Measurements from ENCODE around the gene DNMBP.

Gene DNMBP

GRCh38 chr10:99984211-99985034, 25.3 kb downstream of the DNMBP start:
- FAIRE-seq (no peak), DNase-seq (ENCODE audit: insufficient read length, low spot score) (no peak)
- TF ChIP-seq POLR2A (IDR thresholded peaks at IDR 0.05; ENCODE audit: low read depth, low read length) = no peak

- DNase-seq (ENCODE audit: insufficient read length, low spot score) = no peak
- no peak for FAIRE-seq
- TF ChIP-seq POLR2A (IDR thresholded peaks at IDR 0.05; ENCODE audit: low read depth, low read length) = no peak
These were observed 26.3 kb downstream of the DNMBP start for GRCh38 chr10:99983280-99983988.

- DNase-seq (ENCODE audit: insufficient read length, low spot score) = no peak
- TF ChIP-seq POLR2A (IDR thresholded peaks at IDR 0.05; ENCODE audit: low read depth, low read length) = no peak
- FAIRE-seq = no peak
These were observed 27.0 kb downstream of the DNMBP start for GRCh38 chr10:99982728-99983127.

GRCh38 chr10:99981581-99982199, 28.1 kb downstream of the DNMBP start:
- no peak for TF ChIP-seq POLR2A (IDR thresholded peaks at IDR 0.05; ENCODE audit: low read depth, low read length)
- DNase-seq (ENCODE audit: insufficient read length, low spot score) = no peak
- no peak for FAIRE-seq

GRCh38 chr10:99979066-99979685, 30.6 kb downstream of the DNMBP start:
- DNase-seq (ENCODE audit: insufficient read length, low spot score) (no peak), FAIRE-seq (no peak)
- no peak for TF ChIP-seq POLR2A (IDR thresholded peaks at IDR 0.05; ENCODE audit: low read depth, low read length)

- TF ChIP-seq POLR2A (IDR thresholded peaks at IDR 0.05; ENCODE audit: low read depth, low read length) = no peak
- no peak for FAIRE-seq
- no peak for DNase-seq (ENCODE audit: insufficient read length, low spot score)
These were observed 31.8 kb downstream of the DNMBP start for GRCh38 chr10:99977916-99978315.

- FAIRE-seq (peak; percentile 70), DNase-seq (ENCODE audit: insufficient read length, low spot score) (peak; percentile 57)
- no peak for TF ChIP-seq POLR2A (IDR thresholded peaks at IDR 0.05; ENCODE audit: low read depth, low read length)
These were observed 32.7 kb downstream of the DNMBP start for GRCh38 chr10:99976886-99977665.

- no peak for TF ChIP-seq POLR2A (IDR thresholded peaks at IDR 0.05; ENCODE audit: low read depth, low read length)
- no peak for FAIRE-seq
- DNase-seq (ENCODE audit: insufficient read length, low spot score) = no peak
These were observed 33.6 kb downstream of the DNMBP start for GRCh38 chr10:99975942-99976809.

GRCh38 chr10:99975106-99975829, 34.5 kb downstream of the DNMBP start:
- TF ChIP-seq POLR2A (IDR thresholded peaks at IDR 0.05; ENCODE audit: low read depth, low read length) = no peak
- FAIRE-seq (no peak), DNase-seq (ENCODE audit: insufficient read length, low spot score) (no peak)

GRCh38 chr10:99973190-99973589, 36.6 kb downstream of the DNMBP start:
- no peak for TF ChIP-seq POLR2A (IDR thresholded peaks at IDR 0.05; ENCODE audit: low read depth, low read length)
- FAIRE-seq (no peak), DNase-seq (ENCODE audit: insufficient read length, low spot score) (no peak)

GRCh38 chr10:99967961-99968360, 41.8 kb downstream of the DNMBP start:
- DNase-seq (ENCODE audit: insufficient read length, low spot score) = no peak
- no peak for TF ChIP-seq POLR2A (IDR thresholded peaks at IDR 0.05; ENCODE audit: low read depth, low read length)
- FAIRE-seq = no peak

- DNase-seq (ENCODE audit: insufficient read length, low spot score) (peak; percentile 66), FAIRE-seq (peak; percentile 83)
- no peak for TF ChIP-seq POLR2A (IDR thresholded peaks at IDR 0.05; ENCODE audit: low read depth, low read length)
These were observed 43.4 kb downstream of the DNMBP start for GRCh38 chr10:99966306-99966705.

All from H54 (cell line).